Measurements from ENCODE around the gene HSD11B2.

DNA sequence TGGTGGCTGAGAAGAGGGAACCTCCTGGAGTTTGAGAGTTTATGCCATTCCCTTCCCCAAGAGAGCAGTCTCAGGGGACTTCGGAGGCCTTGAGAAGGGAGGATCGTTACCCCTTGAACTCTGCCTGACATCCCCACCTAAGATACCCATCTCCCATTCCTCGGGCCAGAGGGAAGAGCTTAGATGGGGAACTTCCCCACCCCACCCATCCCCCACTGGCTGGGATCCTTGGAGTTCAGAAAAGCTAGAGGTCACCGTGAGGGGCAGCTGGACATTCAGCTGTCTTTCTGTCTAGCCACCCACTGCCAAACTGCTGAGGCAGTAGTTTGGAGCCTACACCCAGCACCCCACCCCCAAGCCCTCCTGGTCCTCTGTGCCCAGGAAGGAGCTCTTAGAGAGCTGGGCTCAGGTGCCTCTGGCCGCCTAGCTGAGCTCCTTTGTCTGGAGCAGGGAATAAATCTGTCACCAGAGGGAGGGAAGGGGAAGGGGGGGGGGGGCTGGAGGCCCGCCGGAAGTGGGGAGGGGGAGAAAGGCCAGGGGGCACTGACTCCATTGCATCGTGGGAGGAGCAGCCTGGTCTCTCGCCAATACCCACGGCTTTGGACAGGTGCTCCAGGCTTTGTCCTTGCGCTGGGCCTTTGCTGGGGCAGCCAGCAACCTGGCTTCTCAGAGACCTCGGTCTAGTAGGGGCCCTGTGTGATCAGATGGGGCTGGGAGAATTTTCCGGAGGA lies 1.0 kb downstream of the HSD11B2 start:
- TF ChIP-seq, protein P1, sequence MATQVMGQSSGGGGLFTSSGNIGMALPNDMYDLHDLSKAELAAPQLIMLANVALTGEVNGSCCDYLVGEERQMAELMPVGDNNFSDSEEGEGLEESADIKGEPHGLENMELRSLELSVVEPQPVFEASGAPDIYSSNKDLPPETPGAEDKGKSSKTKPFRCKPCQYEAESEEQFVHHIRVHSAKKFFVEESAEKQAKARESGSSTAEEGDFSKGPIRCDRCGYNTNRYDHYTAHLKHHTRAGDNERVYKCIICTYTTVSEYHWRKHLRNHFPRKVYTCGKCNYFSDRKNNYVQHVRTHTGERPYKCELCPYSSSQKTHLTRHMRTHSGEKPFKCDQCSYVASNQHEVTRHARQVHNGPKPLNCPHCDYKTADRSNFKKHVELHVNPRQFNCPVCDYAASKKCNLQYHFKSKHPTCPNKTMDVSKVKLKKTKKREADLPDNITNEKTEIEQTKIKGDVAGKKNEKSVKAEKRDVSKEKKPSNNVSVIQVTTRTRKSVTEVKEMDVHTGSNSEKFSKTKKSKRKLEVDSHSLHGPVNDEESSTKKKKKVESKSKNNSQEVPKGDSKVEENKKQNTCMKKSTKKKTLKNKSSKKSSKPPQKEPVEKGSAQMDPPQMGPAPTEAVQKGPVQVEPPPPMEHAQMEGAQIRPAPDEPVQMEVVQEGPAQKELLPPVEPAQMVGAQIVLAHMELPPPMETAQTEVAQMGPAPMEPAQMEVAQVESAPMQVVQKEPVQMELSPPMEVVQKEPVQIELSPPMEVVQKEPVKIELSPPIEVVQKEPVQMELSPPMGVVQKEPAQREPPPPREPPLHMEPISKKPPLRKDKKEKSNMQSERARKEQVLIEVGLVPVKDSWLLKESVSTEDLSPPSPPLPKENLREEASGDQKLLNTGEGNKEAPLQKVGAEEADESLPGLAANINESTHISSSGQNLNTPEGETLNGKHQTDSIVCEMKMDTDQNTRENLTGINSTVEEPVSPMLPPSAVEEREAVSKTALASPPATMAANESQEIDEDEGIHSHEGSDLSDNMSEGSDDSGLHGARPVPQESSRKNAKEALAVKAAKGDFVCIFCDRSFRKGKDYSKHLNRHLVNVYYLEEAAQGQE (IDR thresholded peaks at IDR 0.05; ENCODE audit: insufficient read depth in 1 of 2, low read depth in 2 of 2, low read length in 2 of 2): no peak
- TF ChIP-seq POLR2AphosphoS5 (IDR thresholded peaks at IDR 0.05; ENCODE audit: low read depth, low read length) (no peak), SIN3A (IDR thresholded peaks at IDR 0.05; ENCODE audit: borderline replicate concordance, insufficient read depth, low read length) (no peak), FOXP2 (optimal IDR thresholded peaks at IDR 0.05; ENCODE audit: borderline replicate concordance, extremely low read depth, extremely low read length, insufficient read depth) (no peak)

All from PFSK-1 (cell line).